ENCODE measurements around the gene CENPP.

- TF ChIP-seq CTCF (IDR thresholded peaks at IDR 0.05; ENCODE audit: insufficient read depth, low read length, poor library complexity, severe bottlenecking) (no peak), EZH2phosphoT487 (conservative IDR thresholded peaks at IDR 0.05; ENCODE audit: low read length) (no peak)
Observed at GRCh38 chr9:92605224-92605623, 279.5 kb downstream of the CENPP start.
